AG09309 (cell line): Measurements from ENCODE around the gene TRIM47.
"Not testable (repeated sequence)": the region's sequence is repeated elsewhere in the genome, so short reads cannot be mapped to it uniquely, and the experiment has no call there.

Experiments used
- DNase-seq: peaks from one replicate; pipeline ENCODE4 v3.0.0-alpha.2; 2010; ENCODE audit warnings: low read depth
- H3K4me3 ChIP-seq: 2 replicates; pipeline ENCODE4 v1.5.1; 2011; ENCODE audit warnings: mild to moderate bottlenecking, low read depth, low read length, moderate library complexity; ENCODE audit not compliant: control insufficient read depth
- TF ChIP-seq, protein P1 (sequence below): IDR thresholded peaks from 2 replicates; pipeline ENCODE4 v1.5.1; 2011; ENCODE audit warnings: mild to moderate bottlenecking, low read depth, low read length, inconsistent platforms; ENCODE audit not compliant: insufficient read depth, control insufficient read depth; ENCODE audit errors: missing control alignments

TRIM47 gene

GRCh38 chr17:75891605-75892555, 13.5 kb upstream of the TRIM47 start:
- no peak for DNase-seq
- TF ChIP-seq, protein P1, sequence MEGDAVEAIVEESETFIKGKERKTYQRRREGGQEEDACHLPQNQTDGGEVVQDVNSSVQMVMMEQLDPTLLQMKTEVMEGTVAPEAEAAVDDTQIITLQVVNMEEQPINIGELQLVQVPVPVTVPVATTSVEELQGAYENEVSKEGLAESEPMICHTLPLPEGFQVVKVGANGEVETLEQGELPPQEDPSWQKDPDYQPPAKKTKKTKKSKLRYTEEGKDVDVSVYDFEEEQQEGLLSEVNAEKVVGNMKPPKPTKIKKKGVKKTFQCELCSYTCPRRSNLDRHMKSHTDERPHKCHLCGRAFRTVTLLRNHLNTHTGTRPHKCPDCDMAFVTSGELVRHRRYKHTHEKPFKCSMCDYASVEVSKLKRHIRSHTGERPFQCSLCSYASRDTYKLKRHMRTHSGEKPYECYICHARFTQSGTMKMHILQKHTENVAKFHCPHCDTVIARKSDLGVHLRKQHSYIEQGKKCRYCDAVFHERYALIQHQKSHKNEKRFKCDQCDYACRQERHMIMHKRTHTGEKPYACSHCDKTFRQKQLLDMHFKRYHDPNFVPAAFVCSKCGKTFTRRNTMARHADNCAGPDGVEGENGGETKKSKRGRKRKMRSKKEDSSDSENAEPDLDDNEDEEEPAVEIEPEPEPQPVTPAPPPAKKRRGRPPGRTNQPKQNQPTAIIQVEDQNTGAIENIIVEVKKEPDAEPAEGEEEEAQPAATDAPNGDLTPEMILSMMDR = no peak
- H3K4me3 ChIP-seq = no peak overlapping the region

- DNase-seq = no peak
- H3K4me3 ChIP-seq = no peak overlapping the region
- TF ChIP-seq, protein P1 = no peak
Observed at GRCh38 chr17:75891022-75891604, 12.7 kb upstream of the TRIM47 start.

GRCh38 chr17:75889454-75889853, 11.1 kb upstream of the TRIM47 start:
- TF ChIP-seq, protein P1 = no peak
- no peak for DNase-seq
- no peak overlapping the region for H3K4me3 ChIP-seq

DNA sequence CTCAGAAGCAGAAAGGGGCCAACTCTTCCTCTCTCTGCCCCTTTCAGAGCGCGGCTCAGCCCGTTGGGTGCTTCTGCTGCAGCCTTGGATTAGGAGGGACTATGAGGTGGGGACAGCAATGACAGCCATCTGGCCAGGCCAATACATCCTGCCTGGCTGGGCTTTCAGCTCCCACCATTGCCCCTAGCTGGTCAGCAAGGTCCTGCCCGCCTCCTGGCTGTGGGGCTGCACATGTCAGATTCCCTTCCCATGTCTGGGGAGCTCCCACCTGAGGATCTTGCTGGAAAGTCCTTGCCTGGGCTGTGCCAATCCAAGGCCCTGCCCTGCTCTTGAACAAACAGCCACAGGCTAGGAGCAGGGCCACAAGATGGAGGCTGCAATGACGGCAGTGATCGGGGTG, 10.1 kb upstream of the TRIM47 start:
- DNase-seq = no peak
- no peak overlapping the region for H3K4me3 ChIP-seq
- TF ChIP-seq, protein P1 = no peak

GRCh38 chr17:75885860-75886259, 7.5 kb upstream of the TRIM47 start:
- DNase-seq, H3K4me3 ChIP-seq: not testable (repeated sequence)

GRCh38 chr17:75885431-75885830, 7.0 kb upstream of the TRIM47 start:
- no peak for DNase-seq
- TF ChIP-seq, protein P1 = no peak
- H3K4me3 ChIP-seq = no peak overlapping the region

GRCh38 chr17:75881678-75882454, 3.5 kb upstream of the TRIM47 start:
- no peak for DNase-seq
- TF ChIP-seq, protein P1 = no peak
- H3K4me3 ChIP-seq = no peak overlapping the region
